Activated CD8-positive, alpha-beta memory T cell treated with anti-CD3 and anti-CD28 coated beads for 1 hour (primary cell): ENCODE results near the gene FOXK1.

Experiments used
- DNase-seq, 2 donors: peaks; one replicate each; pipeline ENCODE4 v3.0.0-alpha.2; 2020; ENCODE audit warnings: low read depth in 1 of 2; ENCODE audit errors: extremely low read depth in 1 of 2

The FOXK1 gene

DNA sequence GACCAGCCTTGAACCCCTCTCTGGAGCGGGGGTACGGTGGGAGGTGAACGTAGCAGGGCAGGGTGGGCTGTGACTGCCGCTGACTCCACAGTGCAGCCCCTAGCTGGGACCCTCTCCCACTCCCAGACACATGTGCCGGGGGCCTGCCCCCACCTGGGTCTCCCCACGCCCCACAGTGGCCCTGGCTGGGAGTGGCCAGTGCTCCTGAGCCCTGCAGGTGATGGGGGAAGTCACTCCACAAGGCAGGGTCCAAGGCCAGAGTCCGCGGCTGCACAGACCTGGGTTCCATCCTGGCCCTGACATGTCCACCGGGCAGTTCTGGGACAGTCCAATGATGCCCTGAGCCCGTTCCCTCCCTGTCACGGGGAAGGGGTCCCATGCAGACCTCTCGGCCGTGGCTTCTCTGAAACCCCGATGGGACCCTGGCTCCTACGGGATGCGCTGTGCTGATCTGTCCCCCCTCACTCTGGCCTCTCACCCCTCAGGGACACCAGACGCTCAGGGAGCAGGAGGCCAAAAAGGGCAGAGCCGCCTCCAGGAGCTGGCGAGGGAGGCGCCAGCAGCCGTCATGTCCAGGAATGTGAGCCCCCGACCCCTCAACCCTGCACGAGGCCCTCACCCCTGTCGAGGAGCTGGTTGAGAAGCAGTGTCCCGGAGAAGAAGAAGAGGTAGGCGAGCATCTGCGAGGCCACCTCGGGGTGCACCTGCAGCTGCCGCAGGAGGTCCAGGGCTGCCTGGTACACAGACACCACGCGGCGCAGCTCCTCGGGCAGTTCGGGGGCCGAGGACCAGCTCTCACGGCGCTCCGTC lies 133.7 kb downstream of the FOXK1 start:
- DNase-seq = no peak

GRCh38 chr7:4816419-4817080 lies 134.5 kb downstream of the FOXK1 start:
- DNase-seq = no peak

GRCh38 chr7:4817178-4817901 lies 135.2 kb downstream of the FOXK1 start:
- DNase-seq = no peak

DNA sequence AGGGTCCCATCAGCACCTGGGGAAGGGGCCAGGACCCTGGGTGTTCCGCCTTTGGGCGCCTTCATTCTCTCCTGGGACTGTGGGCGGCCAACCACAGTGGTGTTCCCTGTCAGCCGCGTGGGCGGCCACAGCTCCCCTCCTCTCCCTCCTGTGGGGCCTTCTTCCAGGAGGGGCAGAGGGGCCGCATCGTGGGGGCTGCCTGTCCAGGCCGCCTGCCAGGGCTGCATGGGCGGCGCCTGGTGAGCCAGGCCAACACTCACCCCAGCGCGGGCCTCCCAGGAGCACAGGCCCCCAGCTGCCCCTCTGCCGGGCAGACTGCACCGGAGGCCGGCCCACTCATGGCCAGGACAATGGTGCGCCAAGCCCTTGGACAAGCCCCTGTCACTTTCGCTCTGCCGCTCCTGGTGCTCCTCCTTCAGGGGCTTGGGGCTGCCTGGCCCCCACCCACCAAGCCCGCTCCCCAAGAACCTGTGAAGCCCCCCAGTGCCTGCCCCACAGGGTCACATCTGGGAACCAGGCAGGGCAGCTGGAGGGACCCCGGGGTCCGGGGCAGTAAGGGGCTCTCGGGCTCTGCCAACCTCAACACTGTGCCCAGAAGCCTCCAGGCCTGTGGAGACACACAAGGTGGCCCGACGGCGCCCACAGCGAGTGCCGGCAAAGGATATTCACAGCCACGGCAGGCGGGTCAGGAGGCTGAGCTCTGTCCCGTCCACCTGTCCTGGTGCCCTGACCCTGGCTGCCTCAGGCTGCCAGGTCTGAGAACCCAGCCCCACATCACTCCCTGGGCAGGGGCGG lies 136.1 kb downstream of the FOXK1 start:
- DNase-seq = no peak

DNA sequence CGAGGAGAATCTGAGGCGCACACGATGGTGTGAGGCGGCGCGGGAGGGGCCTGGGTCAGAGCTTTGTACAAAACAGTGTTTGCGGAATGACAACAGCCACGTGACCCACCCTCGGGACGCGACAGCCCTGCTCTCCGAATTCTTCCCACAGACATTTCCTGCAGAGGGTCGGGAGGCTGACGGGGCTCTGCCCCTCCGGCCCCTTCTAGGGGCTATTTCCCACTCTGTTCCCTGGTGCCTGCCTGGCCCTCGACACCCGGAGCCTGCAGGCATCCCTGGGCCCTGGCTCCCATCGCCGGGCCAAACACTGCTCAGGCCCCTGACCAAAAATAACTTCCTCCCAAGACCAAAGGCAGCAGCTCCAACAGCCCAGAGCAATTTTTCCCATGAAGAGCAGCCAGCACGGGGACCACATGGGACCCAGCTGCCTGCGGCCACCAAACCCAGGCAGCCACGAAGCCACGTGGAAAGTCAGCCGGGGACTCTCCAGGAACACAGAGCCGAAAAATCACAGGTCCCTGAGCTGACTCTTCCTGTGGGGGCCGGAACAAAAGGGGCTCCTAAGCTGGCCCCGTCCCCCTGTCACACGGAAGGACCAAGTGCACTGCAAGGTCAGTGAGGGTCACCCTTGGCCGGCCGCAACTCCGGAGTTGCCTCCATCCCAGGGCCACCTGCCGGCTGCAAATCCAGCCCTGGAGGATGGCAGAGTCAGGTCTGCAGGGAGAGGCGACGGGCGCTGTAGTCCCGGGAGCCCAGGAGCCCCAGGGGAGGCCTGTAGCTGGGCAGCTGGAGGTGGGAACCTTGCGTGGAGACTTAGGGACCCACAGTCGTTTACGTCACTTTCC lies 137.7 kb downstream of the FOXK1 start:
- DNase-seq = no peak

GRCh38 chr7:4820405-4820966 lies 138.4 kb downstream of the FOXK1 start:
- DNase-seq = no peak
